Parathyroid adenoma (tissue), 2 donors: ENCODE measurements around the gene MAN2A1.

Source experiments
- H2AFZ ChIP-seq: fragments of 300-600 bp; sonication (generic); one replicate; pipeline ENCODE4 v1.7.0; 2017; ENCODE audit warnings: antibody characterized with exemption, mild to moderate bottlenecking
- H3K27ac ChIP-seq: fragments of 300-600 bp; sonication (generic); one replicate; pipeline ENCODE4 v1.7.0; 2017
- H3K27me3 ChIP-seq: fragments of 300-600 bp; sonication (generic); one replicate; pipeline ENCODE4 v1.7.0; 2017; ENCODE audit warnings: low read length; ENCODE audit not compliant: control insufficient read depth, insufficient read depth
- H3K36me3 ChIP-seq: fragments of 300-600 bp; sonication (generic); one replicate; pipeline ENCODE4 v1.7.0; 2017; ENCODE audit warnings: low read length; ENCODE audit not compliant: control insufficient read depth, insufficient read depth
- H3K4me1 ChIP-seq: fragments of 300-600 bp; sonication (generic); one replicate; pipeline ENCODE4 v1.7.0; 2017; ENCODE audit warnings: control low read depth
- H3K4me2 ChIP-seq: fragments of 300-600 bp; sonication (generic); one replicate; pipeline ENCODE4 v1.7.0; 2017; ENCODE audit warnings: low read length
- H3K4me3 ChIP-seq: fragments of 300-600 bp; sonication (generic); one replicate; pipeline ENCODE4 v1.7.0; 2017; ENCODE audit warnings: low read depth, low read length
- H3K79me2 ChIP-seq: fragments of 300-600 bp; sonication (generic); one replicate; pipeline ENCODE4 v1.7.0; 2017; ENCODE audit warnings: control low read depth
- H3K9ac ChIP-seq: fragments of 300-600 bp; sonication (generic); one replicate; pipeline ENCODE4 v1.7.0; 2017; ENCODE audit warnings: mild to moderate bottlenecking
- H3K9me3 ChIP-seq: fragments of 300-600 bp; sonication (generic); one replicate; pipeline ENCODE4 v1.7.0; 2017; ENCODE audit warnings: low read length; ENCODE audit not compliant: control insufficient read depth
- CTCF ChIP-seq: fragments of 300-600 bp; sonication (generic); IDR thresholded peaks from one replicate; pipeline ENCODE4 v1.7.0; 2017; ENCODE audit warnings: antibody characterized with exemption, mild to moderate bottlenecking
- donor health status: primary hyperparathyroidism.

MAN2A1 gene

DNA sequence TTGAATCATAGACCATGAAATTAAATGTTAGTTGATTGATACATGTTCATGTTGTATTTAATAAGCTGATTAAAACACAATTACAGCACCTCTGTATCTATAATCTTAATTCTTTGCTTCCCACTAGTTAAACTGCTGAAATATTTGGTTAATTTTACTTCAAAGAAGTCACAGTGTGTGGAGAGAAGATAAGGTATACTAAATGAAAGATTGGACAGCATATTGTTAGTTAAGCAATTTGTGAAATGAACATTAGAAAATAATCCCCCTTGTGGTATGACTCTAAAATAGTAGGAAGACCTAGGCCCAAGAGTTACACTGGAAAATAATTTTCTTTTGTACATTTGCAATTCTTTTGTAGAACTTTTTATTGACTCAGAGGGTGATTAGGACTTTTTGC lies 30.3 kb downstream of the MAN2A1 start:
- no peak overlapping the region for H3K4me2 ChIP-seq
- no peak overlapping the region for H3K4me3 ChIP-seq
- H3K9ac ChIP-seq, result no peak overlapping the region
- no peak for TF ChIP-seq CTCF
- H3K27me3 ChIP-seq, result no peaks in the 10 kb centered on the region
- peaks cover 7% of the 10 kb centered on the region for H3K79me2 ChIP-seq
- no peaks in the 10 kb centered on the region for H3K36me3 ChIP-seq
- H3K9me3 ChIP-seq, result no peaks in the 10 kb centered on the region
- no peak overlapping the region for H3K27ac ChIP-seq
- H2AFZ ChIP-seq, result no peak overlapping the region
- no peaks in the 10 kb centered on the region for H3K4me1 ChIP-seq

DNA sequence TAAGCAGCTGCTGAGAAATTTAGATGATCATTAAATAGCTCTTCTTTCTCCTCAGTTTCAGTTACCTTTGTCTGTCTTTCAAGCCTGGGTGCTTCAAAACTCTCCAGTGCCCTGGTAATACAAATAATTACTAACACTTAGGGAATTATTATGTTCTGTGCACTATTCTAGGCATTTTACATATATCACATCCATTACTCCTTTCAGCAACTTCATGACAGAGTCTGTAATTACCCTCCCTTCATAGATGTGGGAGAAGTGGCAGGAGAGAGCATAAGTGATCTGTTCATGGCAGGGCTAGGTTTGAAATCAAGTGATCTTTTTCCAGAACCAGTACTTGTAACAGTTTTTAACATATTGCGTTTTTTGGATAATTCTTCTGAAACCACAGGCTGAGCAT lies 32.0 kb downstream of the MAN2A1 start:
- TF ChIP-seq CTCF, result no peak
- no peak overlapping the region for H3K9ac ChIP-seq
- no peak overlapping the region for H3K4me2 ChIP-seq
- H3K27ac ChIP-seq, result no peak overlapping the region
- no peaks in the 10 kb centered on the region for H3K36me3 ChIP-seq
- H3K27me3 ChIP-seq, result no peaks in the 10 kb centered on the region
- no peaks in the 10 kb centered on the region for H3K4me1 ChIP-seq
- H3K4me3 ChIP-seq, result no peak overlapping the region
- peaks cover 7% of the 10 kb centered on the region for H3K79me2 ChIP-seq
- H2AFZ ChIP-seq, result no peak overlapping the region
- H3K9me3 ChIP-seq, result no peaks in the 10 kb centered on the region

DNA sequence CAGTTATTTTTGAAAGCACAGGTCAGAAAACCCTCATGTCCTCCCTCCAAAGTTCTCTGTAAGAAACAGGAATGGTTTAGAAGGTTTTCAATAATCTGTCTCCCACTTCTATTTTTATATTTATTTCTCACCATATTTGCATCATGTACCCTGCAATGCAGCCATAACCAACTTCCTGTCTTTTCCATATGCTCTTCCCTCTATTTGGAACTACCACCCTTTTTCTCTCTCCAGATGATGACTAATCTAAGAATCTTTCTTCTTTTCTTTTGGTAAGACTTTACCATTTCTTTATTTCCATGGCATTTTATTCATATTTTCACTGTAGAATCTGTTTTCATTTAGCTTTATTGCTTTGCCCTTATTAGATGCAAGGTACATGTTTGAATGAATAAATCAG lies 33.9 kb downstream of the MAN2A1 start:
- Histone ChIP-seq H3K9ac (no peak overlapping the region), H3K4me2 (no peak overlapping the region), H3K36me3 (no peaks in the 10 kb centered on the region), H3K27ac (no peak overlapping the region), H3K27me3 (no peaks in the 10 kb centered on the region), H3K4me3 (no peak overlapping the region), H2AFZ (no peak overlapping the region), H3K79me2 (peaks cover 2% of the 10 kb centered on the region), H3K4me1 (no peaks in the 10 kb centered on the region), H3K9me3 (no peaks in the 10 kb centered on the region)
- no peak for TF ChIP-seq CTCF

- no peaks in the 10 kb centered on the region for H3K27me3 ChIP-seq
- H3K9me3 ChIP-seq, result no peaks in the 10 kb centered on the region
- H3K4me1 ChIP-seq, result no peaks in the 10 kb centered on the region
- H2AFZ ChIP-seq, result no peak overlapping the region
- peaks cover 2% of the 10 kb centered on the region for H3K79me2 ChIP-seq
- TF ChIP-seq CTCF, result no peak
- H3K9ac ChIP-seq, result no peak overlapping the region
- H3K4me3 ChIP-seq, result no peak overlapping the region
- H3K36me3 ChIP-seq, result no peaks in the 10 kb centered on the region
- H3K4me2 ChIP-seq, result no peak overlapping the region
- H3K27ac ChIP-seq, result no peak overlapping the region
Measured at GRCh38 chr5:109725135-109725534, 35.4 kb downstream of the MAN2A1 start.
